HepG2 (cell line): ENCODE results near the gene SAMD9. TPM values are rescaled to one million over a fixed set of nuclear protein-coding genes. Genes with fewer than 3 reads are reported as not detected.
"Not testable (repeated sequence)": the region's sequence is repeated elsewhere in the genome, so short reads cannot be mapped to it uniquely, and the experiment has no call there.

ENCODE experiments used
- ATAC-seq: fragments of 200-7000 bp; cut with Tn5 transposase; 3 replicates; pipeline ENCODE4 v1.9.1; 2020; ENCODE audit warnings: mild to moderate bottlenecking, moderate library complexity
- BruUV-seq: library from RNA; stranded (reverse); fragments of 400-500 nt; replicated peaks from 2 replicates; lab custom pipeline; 2021; lab: Mats Ljungman, UMichigan
- CTCF ChIA-PET: fragments of 300-600 bp; formaldehyde crosslinking; extraction: SDS; loops from one replicate; lab custom pipeline; 2021; ENCODE audit warnings: low total read pairs, inconsistent platforms, low intra/inter-chr PET ratio; lab: Yijun Ruan, JAX
- POLR2A ChIA-PET: fragments of 350-600 bp; sonication (Branson Sonifier 250); formaldehyde crosslinking; loops from one replicate; lab custom pipeline; 2020; ENCODE audit warnings: antibody characterized with exemption, inconsistent platforms; lab: Yijun Ruan, JAX
- DNase-seq: peaks from one replicate; pipeline ENCODE4 v3.0.0-alpha.2; 2015; ENCODE audit warnings: low spot score
- FAIRE-seq: peaks from 3 replicates; lab custom pipeline; 2011; peaks lifted over from hg19 to GRCh38; lab: Jason Lieb, UNC
- H2AFZ ChIP-seq: one replicate; pipeline ENCODE4 v1.6.1; 2011; ENCODE audit warnings: low read length, inconsistent platforms
- H3K27ac ChIP-seq: fragments of 300-600 bp; 3 replicates; pipeline ENCODE4 v1.8.0; 2011; ENCODE audit warnings: mixed run types, mild to moderate bottlenecking, mixed read lengths, low read length, inconsistent platforms; ENCODE audit not compliant: insufficient read depth; ENCODE audit errors: extremely low read length
- H3K27me3 ChIP-seq, 2 experiments: fragments of 200-600 bp in 1 of 2; 2 replicates in 1 of 2; 3 replicates in 1 of 2; pipeline versions ENCODE4 v1.6.0 to v1.8.0; 2011; ENCODE audit warnings: low read length in 2 of 2, mild to moderate bottlenecking in 2 of 2, moderate library complexity in 2 of 2, inconsistent platforms in 1 of 2; ENCODE audit not compliant: insufficient read depth in 2 of 2, control insufficient read depth in 1 of 2
- H3K36me3 ChIP-seq, 2 experiments: fragments of 200-600 bp in 1 of 2; replicated peaks in 1 of 2; 2 replicates in 1 of 2; 3 replicates in 1 of 2; pipeline versions ENCODE4 v1.5.1 to v1.8.0; 2011; ENCODE audit warnings: low read length in 2 of 2, inconsistent platforms in 1 of 2; ENCODE audit not compliant: insufficient read depth in 2 of 2, control insufficient read depth in 1 of 2
- H3K4me1 ChIP-seq: 2 replicates; pipeline ENCODE4 v1.5.1; 2012; ENCODE audit warnings: low read length, inconsistent platforms; ENCODE audit not compliant: insufficient read depth
- H3K4me2 ChIP-seq: 2 replicates; pipeline ENCODE4 v1.6.0; 2011; ENCODE audit warnings: low read depth, low read length, inconsistent platforms
- H3K4me3 ChIP-seq, 3 experiments: fragments of 200-600 bp in 1 of 3; sonication (generic), shearing (Covaris generic) in 1 of 3; replicated peaks in 1 of 3; 2 replicates each; pipeline ENCODE4 v1.5.1; 2011 to 2016; ENCODE audit warnings: low read length in 3 of 3, inconsistent platforms in 2 of 3, low read depth in 2 of 3, mild to moderate bottlenecking in 2 of 3, control low read depth in 1 of 3, mixed read lengths in 1 of 3; ENCODE audit not compliant: insufficient read depth in 1 of 3
- H3K79me2 ChIP-seq: one replicate; pipeline ENCODE4 v1.6.1; 2011; ENCODE audit warnings: low read length, inconsistent platforms; ENCODE audit not compliant: insufficient read depth
- H3K9ac ChIP-seq: 2 replicates; pipeline ENCODE4 v1.6.0; 2011; ENCODE audit warnings: mild to moderate bottlenecking, low read depth, low read length, inconsistent platforms; ENCODE audit not compliant: insufficient read depth
- H3K9me3 ChIP-seq: 2 replicates; pipeline ENCODE4 v1.5.1; 2012; ENCODE audit warnings: mild to moderate bottlenecking, low read length
- H4K20me1 ChIP-seq: 2 replicates; pipeline ENCODE4 v1.6.0; 2011; ENCODE audit warnings: inconsistent platforms, mild to moderate bottlenecking, low read length, moderate library complexity; ENCODE audit not compliant: insufficient read depth
- BRD4 ChIP-seq: sonication (generic); formaldehyde crosslinking; IDR thresholded peaks from 2 replicates; pipeline ENCODE4 v1.4.0; 2020; ENCODE audit warnings: missing genetic modification reagents
- FOXC1 ChIP-seq: sonication (generic); formaldehyde crosslinking; IDR thresholded peaks from 2 replicates; pipeline ENCODE4 v1.8.0; 2022; ENCODE audit warnings: mild to moderate bottlenecking, missing genetic modification reagents, borderline replicate concordance
- GPBP1L1 ChIP-seq: sonication (generic); formaldehyde crosslinking; IDR thresholded peaks from 2 replicates; pipeline ENCODE4 v1.5.0; 2020; ENCODE audit warnings: mild to moderate bottlenecking, missing genetic modification reagents
- RAD21 ChIP-seq: fragments of 450-650 bp; formaldehyde crosslinking; IDR thresholded peaks from 2 replicates; pipeline ENCODE4 v1.5.0; 2020; ENCODE audit warnings: mild to moderate bottlenecking
- SALL1 ChIP-seq: sonication (generic); formaldehyde crosslinking; IDR thresholded peaks from 2 replicates; pipeline ENCODE4 v1.8.0; 2022; ENCODE audit warnings: mild to moderate bottlenecking, missing genetic modification reagents
- SMC3 ChIP-seq: IDR thresholded peaks from 2 replicates; pipeline ENCODE4 v1.6.1; 2011; ENCODE audit warnings: low read length, improper control_type of control experiment
- SP4 ChIP-seq: sonication (generic); formaldehyde crosslinking; IDR thresholded peaks from 2 replicates; pipeline ENCODE4 v1.8.1; 2023; ENCODE audit warnings: mild to moderate bottlenecking, missing genetic modification reagents
- STAG1 ChIP-seq: sonication (generic); formaldehyde crosslinking; IDR thresholded peaks from 2 replicates; pipeline ENCODE4 v1.4.0; 2020; ENCODE audit warnings: missing genetic modification reagents
- ZNF121 ChIP-seq: sonication (generic); formaldehyde crosslinking; IDR thresholded peaks from 2 replicates; pipeline ENCODE4 v1.5.0; 2020; ENCODE audit warnings: mild to moderate bottlenecking, missing genetic modification reagents
- ZNF720 ChIP-seq: sonication (generic); formaldehyde crosslinking; IDR thresholded peaks from 2 replicates; pipeline ENCODE4 v1.4.0; 2020; ENCODE audit warnings: missing genetic modification reagents
- WGBS: methylation state at CpG from one replicate; pipeline ENCODE4 v1.1.6; 2017; ENCODE audit warnings: low lambda C conversion rate; 5-methylcytosine and 5-hydroxymethylcytosine counted together
- in situ Hi-C: cut with HindIII; loops from 2 replicates; pipeline ENCODE4 v1.10.0; 2017; ENCODE audit warnings: low pct_unique_long_range_greater_than_20kb; ENCODE audit not compliant: extremely low pct_ligation_motif_present
- intact Hi-C: fragments of 100-400 bp; cut with micrococcal nuclease; formaldehyde crosslinking; loops from one replicate; pipeline ENCODE4 v1.10.0; 2022; ENCODE audit not compliant: unreplicated experiment
- polyA plus RNA-seq, 8 experiments: library from polyadenylated mRNA; depleted of rRNA in 3 of 8; stranded (reverse) in 7 of 8; unstranded in 1 of 8; fragments of >200 nt; fragmentation: Illumina TruSeq in 4 of 8; extraction: Trizol in 4 of 8; gene quantifications; 2 replicates each; pipeline versions ENCODE4 v1.2.1 to v1.2.3, GENCODE V29; 2011 to 2016; ENCODE audit warnings: low read depth in 4 of 8, missing spikeins in 1 of 8, mixed read lengths in 1 of 8; ENCODE audit not compliant: insufficient read depth in 1 of 8
- total RNA-seq, 5 experiments: library from RNA; depleted of rRNA; stranded (reverse); fragments of >200 nt; fragmentation: Illumina TruSeq; extraction: Trizol; gene quantifications; 2 replicates each; pipeline ENCODE4 v1.2.3, GENCODE V29; 2016; ENCODE audit warnings: low read depth in 1 of 5
- TF ChIP-seq, protein P1 (sequence below): sonication (generic); formaldehyde crosslinking; IDR thresholded peaks from 2 replicates; pipeline ENCODE4 v1.5.0; 2020; ENCODE audit warnings: mild to moderate bottlenecking, missing genetic modification reagents
- TF ChIP-seq, protein P2 (sequence below): IDR thresholded peaks from 2 replicates; pipeline ENCODE4 v1.6.1; 2012; ENCODE audit warnings: low read depth, low read length, improper control_type of control experiment

SAMD9 gene
- total and polyA plus RNA-seq, 2 of the 13 experiments (the other 11 are each of a cell fraction or from before 2014, with no cell fraction given), result 0.08 to 1.5 TPM

DNA sequence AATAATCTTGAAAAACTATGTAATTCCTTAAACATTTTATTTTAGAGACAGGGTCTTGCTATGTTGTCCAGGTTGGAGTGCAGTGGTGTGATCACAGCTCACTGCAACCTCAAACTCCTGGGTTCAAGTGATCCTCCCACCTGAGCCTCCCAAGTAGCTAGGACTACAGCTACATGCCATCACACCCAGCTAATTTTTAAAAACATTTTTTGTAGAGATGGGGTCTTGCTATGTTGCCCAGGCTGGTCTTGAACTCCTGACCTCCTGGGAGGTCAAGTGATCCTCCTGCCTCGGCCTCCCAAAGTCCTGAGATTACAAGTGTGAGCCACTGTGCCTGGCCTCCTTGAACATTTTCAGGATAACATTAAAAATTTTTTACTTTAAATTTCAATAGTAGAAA lies 61.2 kb downstream of the SAMD9 start:
- H3K27me3 ChIP-seq, H3K4me3 ChIP-seq, FAIRE-seq, CTCF ChIA-PET, H3K9ac ChIP-seq, ATAC-seq, H3K27ac ChIP-seq, H3K4me2 ChIP-seq, H2AFZ ChIP-seq, H3K36me3 ChIP-seq, POLR2A ChIA-PET, DNase-seq, H3K9me3 ChIP-seq, H3K79me2 ChIP-seq, H4K20me1 ChIP-seq, BruUV-seq: not testable (repeated sequence)
- peaks cover 10% of the 10 kb centered on the region; the same call in 1 of the 2 replicates for H3K4me1 ChIP-seq
- WGBS, result 8% methylated on average over 1 of the region's 1 CpG
- 0 out of 2 replicates have a peak, but pooled peaks have one; percentile 41 for TF ChIP-seq ZNF121
- in situ Hi-C loops, result loop anchor here (10.0 to 25.0 kb wide), 3 partner anchors 222 to 619 kb away; partner anchors contain the start of genes CDK6 and GATAD1
- intact Hi-C loops, result loop anchor here (10.0 kb wide), 2 partner anchors 362 to 592 kb away; no protein-coding TSS in a partner anchor

GRCh38 chr7:93055543-93056107 lies 62.2 kb downstream of the SAMD9 start:
- H3K4me3 ChIP-seq, result no peak overlapping the region
- no peaks in the 10 kb centered on the region for H3K79me2 ChIP-seq
- peaks cover 0 to 3% of the 10 kb centered on the region in 2 experiments; a peak in 1 of 5 replicates for H3K27me3 ChIP-seq
- no peak overlapping the region for H2AFZ ChIP-seq
- no peaks in the 10 kb centered on the region for H3K9me3 ChIP-seq
- no TSS peak for BruUV-seq
- H3K9ac ChIP-seq, result no peak overlapping the region
- intact Hi-C loops, result loop anchor here (1.0 to 10.0 kb wide), 6 partner anchors 175 to 631 kb away; no protein-coding TSS in a partner anchor
- in situ Hi-C loops, result loop anchor here (10.0 to 25.0 kb wide), 3 partner anchors 221 to 618 kb away; partner anchors contain the start of genes CDK6 and GATAD1
- ATAC-seq (no peak), FAIRE-seq (peak; percentile 67), DNase-seq (peak; percentile 34)
- ChIA-PET POLR2A (no interaction called here), CTCF (interaction anchor here (1.1 to 1.2 kb wide), 2 partner anchors 435 to 527 kb away, joined by 4 to 8 read pairs; partner anchors contain the start of genes PEX1 and RBM48)
- H3K36me3 ChIP-seq, result no peaks in the 10 kb centered on the region
- no peaks in the 10 kb centered on the region for H4K20me1 ChIP-seq
- H3K4me2 ChIP-seq, result no peak overlapping the region
- no peak overlapping the region for H3K27ac ChIP-seq
- peaks cover 10% of the 10 kb centered on the region; the same call in 1 of the 2 replicates for H3K4me1 ChIP-seq
- WGBS, result 2% methylated on average over 5 of the region's 5 CpGs
- TF ChIP-seq SALL1 (CRISPR knock-in tag), result no peak
- TF ChIP-seq STAG1 (CRISPR knock-in tag), result peak; percentile 86
- TF ChIP-seq GPBP1L1 (CRISPR knock-in tag), result no peak
- TF ChIP-seq BRD4 (CRISPR knock-in tag), result no peak
- no peak for TF ChIP-seq ZNF720
- peak; percentile 63 for TF ChIP-seq SMC3
- no peak for TF ChIP-seq SP4 (CRISPR knock-in tag)
- TF ChIP-seq, protein P1, sequence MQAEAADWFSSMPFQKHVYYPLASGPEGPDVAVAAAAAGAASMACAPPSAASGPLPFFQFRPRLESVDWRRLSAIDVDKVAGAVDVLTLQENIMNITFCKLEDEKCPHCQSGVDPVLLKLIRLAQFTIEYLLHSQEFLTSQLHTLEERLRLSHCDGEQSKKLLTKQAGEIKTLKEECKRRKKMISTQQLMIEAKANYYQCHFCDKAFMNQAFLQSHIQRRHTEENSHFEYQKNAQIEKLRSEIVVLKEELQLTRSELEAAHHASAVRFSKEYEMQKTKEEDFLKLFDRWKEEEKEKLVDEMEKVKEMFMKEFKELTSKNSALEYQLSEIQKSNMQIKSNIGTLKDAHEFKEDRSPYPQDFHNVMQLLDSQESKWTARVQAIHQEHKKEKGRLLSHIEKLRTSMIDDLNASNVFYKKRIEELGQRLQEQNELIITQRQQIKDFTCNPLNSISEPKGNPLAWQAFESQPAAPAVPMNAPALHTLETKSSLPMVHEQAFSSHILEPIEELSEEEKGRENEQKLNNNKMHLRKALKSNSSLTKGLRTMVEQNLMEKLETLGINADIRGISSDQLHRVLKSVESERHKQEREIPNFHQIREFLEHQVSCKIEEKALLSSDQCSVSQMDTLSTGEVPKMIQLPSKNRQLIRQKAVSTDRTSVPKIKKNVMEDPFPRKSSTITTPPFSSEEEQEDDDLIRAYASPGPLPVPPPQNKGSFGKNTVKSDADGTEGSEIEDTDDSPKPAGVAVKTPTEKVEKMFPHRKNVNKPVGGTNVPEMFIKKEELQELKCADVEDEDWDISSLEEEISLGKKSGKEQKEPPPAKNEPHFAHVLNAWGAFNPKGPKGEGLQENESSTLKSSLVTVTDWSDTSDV (CRISPR knock-in tag), result no peak
- TF ChIP-seq FOXC1, result no peak
- TF ChIP-seq, protein P2, sequence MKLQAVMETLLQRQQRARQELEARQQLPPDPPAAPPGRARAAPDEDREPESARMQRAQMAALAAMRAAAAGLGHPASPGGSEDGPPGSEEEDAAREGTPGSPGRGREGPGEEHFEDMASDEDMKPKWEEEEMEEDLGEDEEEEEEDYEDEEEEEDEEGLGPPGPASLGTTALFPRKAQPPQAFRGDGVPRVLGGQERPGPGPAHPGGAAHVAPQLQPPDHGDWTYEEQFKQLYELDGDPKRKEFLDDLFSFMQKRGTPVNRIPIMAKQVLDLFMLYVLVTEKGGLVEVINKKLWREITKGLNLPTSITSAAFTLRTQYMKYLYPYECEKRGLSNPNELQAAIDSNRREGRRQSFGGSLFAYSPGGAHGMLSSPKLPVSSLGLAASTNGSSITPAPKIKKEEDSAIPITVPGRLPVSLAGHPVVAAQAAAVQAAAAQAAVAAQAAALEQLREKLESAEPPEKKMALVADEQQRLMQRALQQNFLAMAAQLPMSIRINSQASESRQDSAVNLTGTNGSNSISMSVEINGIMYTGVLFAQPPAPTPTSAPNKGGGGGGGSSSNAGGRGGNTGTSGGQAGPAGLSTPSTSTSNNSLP, result peak; percentile 43; the same call in 1 of the 2 replicates
- peak; percentile 58 for TF ChIP-seq RAD21 (CRISPR knock-in tag)
